ENCODE measurements around the gene RAB36.
"Not testable (repeated sequence)": the region's sequence is repeated elsewhere in the genome, so short reads cannot be mapped to it uniquely, and the experiment has no call there.

Gene RAB36

DNA sequence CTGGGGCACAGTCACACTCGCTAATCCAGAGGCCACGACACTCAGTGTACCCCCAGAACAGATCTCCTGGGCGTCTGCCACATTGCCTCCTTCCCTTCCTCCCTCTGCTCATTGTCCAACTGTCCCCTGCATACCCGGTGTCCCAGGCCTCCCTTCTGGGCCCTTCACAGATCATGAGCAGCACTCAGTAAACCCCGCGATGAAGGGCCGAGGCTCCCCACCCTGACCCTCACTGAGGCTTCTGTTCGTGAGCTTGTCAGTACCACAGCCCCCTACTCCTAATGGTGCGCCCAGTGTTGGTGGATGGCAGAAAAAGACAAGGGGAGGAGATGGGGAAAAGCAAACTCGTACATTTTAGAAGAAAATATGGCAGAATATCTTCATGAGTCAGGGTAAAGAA is 16.1 kb upstream of the RAB36 start:
- TF ChIP-seq GATA1 (IDR thresholded peaks at IDR 0.05; ENCODE audit: low read depth, low read length): no peak
- no peak for TF ChIP-seq POLR2A (IDR thresholded peaks at IDR 0.05; ENCODE audit: low read length)
- DNase-seq: no peak

DNA sequence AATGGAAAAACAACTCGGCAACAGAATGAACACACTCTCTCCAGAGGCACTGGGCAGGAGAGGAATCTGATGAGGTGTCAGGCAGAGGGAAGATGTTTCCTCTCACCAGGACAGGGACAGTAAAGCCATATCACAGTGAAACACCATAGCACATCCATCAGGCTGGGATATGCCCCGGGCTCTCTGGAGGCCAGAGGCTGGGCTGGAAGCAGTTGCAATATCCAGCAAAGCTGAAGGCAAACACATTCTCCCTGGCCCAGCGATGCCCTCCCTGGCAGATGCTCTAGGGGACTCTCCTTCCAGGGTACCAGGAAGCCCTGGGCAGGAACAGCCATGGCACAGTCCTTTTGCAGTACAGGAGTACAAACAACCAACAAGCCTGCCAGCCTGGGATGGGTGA is 14.6 kb upstream of the RAB36 start:
- DNase-seq: no peak
- no peak for TF ChIP-seq POLR2A (IDR thresholded peaks at IDR 0.05; ENCODE audit: low read length)

DNA sequence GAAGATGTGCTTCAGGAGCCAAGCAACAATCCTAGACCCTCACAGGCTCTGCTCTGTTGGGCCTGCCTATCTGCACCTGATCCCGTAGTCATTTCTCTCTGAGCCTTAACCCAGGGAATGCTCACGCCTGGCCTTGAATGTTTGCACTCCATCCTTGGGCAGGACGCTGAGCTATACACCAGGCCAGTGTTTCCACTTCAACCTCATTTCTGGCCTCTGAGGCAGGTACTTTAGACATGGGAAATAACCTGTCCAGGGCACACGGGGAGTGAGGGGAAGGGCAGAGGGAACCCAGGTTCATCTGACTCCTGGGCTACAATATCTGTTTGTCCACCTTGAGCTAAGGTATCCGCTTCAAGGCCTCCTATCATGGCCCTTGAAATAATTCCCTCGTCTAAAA is 13.3 kb upstream of the RAB36 start:
- no peak for DNase-seq
- TF ChIP-seq GATA1 (IDR thresholded peaks at IDR 0.05; ENCODE audit: low read depth, low read length): no peak
- TF ChIP-seq POLR2A (IDR thresholded peaks at IDR 0.05; ENCODE audit: low read length): no peak

DNA sequence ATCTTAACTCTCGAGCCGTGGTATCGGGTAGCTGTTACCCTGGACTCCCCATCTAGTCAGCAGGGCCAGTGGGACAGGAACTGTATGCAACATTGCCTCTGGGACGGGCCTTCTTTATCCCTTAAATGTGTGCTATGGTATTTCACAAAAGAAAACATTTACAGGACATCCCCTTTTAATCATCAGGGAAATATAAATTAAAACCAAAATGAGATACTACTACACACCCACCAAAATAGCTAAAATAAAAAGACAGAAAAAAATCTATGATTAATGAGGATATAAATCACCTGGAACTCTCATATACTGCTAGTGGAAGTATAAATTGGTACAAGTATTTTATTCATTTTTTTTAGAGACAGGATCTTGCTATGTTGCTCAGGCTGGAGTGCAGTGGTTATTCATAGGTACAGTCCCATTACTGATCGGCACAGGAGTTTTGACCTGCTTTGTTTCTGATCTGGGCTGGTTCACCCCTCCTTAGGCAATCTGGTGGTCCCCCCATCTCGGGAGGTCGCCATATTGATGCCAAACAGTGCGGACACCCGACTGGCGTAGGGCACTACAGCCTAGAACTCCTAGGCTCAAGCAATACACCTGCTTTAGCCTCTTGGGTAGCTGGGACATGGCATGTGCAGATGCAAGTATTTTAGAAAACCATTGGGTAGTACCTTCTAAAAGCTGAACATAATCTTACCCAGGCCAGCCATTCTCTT is 12.7 kb upstream of the RAB36 start:
- no peak for DNase-seq
- no peak for TF ChIP-seq POLR2A (IDR thresholded peaks at IDR 0.05; ENCODE audit: low read length)
- no peak for TF ChIP-seq GATA1 (IDR thresholded peaks at IDR 0.05; ENCODE audit: low read depth, low read length)

DNA sequence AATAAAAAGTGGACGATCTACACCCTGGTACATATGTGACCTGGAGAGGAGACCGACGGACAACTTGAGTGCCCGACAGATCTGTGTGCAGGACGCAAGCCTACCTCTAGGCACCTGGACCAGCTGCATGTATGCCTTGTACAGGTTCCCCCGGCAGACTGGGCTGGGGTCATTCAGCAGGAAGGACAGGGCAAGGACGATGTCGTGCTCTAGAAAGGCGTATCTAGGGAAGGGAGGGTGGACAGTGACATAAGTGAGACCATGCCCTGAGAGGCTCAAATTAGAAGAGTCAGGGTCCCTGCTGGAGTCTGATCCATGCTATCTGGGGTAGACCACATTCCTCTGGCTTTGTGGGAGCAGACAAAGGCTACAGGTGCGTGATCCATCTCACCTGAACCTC is 11.4 kb upstream of the RAB36 start:
- no peak for DNase-seq
- TF ChIP-seq POLR2A (IDR thresholded peaks at IDR 0.05; ENCODE audit: low read length) (no peak), GATA1 (IDR thresholded peaks at IDR 0.05; ENCODE audit: low read depth, low read length) (no peak)

DNA sequence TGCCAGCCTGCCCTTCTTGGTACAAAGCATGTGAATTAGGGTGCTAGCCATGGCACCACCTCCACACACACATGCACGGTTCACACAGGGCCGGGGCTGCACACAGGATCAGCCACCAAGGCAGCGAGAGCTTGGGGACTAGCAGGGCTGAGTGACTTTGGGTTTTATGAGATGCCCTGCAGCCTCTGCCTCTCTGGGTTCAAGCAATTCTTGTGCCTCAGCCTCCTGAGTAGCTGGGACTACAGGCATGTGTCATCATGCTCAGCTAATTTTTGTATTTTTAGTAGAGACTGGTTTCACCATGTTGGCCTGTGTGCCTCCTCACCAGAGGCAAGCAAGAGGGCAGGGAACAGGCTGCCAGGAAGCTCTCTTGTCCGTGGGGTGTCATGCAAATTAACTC is 8.3 kb upstream of the RAB36 start:
- not testable (repeated sequence) for DNase-seq

DNA sequence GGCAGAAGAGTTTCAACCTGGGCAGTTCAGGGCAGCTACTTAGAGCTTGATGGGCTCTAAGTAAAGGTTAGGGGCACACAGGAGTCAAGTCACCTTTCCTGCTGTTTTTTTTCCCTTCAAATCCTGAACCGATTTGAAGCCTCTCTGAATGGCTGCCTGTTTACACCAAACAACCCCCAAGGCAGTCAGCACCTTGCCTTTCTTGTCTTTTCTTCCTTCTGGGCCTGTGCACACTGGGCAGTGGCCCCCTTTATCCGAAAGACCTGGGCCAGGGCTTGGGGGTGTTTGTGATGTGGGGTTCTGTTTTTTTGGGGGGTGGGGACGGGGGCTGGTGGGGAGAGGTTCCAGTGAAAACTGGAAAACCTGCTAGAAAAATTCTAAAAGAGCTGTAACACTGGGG is 7.8 kb upstream of the RAB36 start:
- TF ChIP-seq POLR2A (IDR thresholded peaks at IDR 0.05; ENCODE audit: low read length): no peak
- TF ChIP-seq GATA1 (IDR thresholded peaks at IDR 0.05; ENCODE audit: low read depth, low read length): no peak
- no peak for DNase-seq

DNA sequence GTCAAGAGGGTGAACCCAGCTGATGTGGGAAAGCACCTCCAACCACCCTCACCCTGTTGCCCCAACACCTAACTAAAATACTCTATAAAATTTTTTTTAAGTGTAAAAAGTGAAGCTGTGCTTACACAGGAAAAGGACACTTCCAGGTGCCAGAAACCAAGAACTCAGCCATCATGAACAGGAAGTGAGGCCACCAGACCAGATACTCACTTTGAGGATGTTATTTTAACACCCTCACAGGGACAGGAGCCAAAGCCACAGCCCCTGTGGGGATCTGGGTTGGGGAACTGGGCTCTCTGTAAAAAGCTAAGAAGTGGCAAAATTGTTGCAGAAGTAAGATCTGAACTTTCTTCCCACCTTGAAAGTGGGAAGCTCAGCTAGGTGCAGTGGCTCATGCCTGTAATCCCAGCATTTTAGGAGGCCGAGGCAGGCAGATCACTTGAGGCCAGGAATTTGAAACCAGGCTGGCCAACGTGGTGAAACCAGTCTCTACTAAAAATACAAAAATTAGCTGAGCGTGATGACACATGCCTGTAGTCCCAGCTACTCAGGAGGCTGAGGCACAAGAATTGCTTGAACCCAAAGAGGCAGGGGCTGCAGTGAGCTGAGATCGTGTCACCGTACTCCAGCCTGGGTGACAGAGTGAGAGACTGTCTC is 7.2 kb upstream of the RAB36 start:
- DNase-seq: no peak
- TF ChIP-seq POLR2A (IDR thresholded peaks at IDR 0.05; ENCODE audit: low read length) (no peak), GATA1 (IDR thresholded peaks at IDR 0.05; ENCODE audit: low read depth, low read length) (no peak)

DNA sequence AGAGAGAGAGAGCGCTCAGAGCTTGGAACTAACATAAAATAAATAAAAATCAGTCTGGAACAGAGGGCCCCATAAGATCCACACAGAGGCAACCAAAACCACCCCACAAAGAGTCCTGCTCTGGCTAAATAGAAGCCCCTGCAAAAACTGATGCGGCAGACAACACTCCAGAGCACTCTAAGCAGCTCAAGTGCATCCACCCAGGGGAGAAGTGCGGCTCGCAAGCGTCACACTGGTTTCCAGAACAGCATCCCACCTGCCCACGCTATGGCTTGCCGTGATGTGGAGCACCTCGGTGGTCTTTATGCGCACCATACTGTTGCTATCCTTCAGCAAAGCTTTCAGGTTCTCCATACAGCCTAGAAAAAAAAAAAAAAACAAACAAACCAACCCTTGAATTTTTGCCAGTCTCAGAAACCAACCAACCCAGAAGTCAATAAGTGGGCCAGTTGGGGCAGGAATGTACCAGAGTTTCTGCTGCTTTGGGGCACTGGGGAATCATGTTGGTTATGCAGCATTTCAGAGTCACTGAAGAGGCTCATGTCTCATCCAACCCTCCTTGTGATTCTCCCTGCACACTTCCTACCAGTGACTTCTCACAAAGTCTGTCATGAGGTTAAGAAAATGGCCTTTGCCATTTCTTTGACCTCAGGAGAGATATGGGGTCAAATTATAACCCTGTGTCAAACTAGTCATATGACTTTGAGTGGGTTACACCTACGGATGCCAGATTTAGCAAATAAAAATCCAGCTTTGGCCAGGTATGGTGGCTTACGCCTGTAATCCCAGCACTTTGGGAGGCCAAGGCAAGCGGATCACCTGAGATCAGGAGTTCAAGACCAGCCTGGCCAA is 6.5 kb upstream of the RAB36 start:
- TF ChIP-seq GATA1 (IDR thresholded peaks at IDR 0.05; ENCODE audit: low read depth, low read length) (no peak), POLR2A (IDR thresholded peaks at IDR 0.05; ENCODE audit: low read length) (no peak)
- DNase-seq: no peak

DNA sequence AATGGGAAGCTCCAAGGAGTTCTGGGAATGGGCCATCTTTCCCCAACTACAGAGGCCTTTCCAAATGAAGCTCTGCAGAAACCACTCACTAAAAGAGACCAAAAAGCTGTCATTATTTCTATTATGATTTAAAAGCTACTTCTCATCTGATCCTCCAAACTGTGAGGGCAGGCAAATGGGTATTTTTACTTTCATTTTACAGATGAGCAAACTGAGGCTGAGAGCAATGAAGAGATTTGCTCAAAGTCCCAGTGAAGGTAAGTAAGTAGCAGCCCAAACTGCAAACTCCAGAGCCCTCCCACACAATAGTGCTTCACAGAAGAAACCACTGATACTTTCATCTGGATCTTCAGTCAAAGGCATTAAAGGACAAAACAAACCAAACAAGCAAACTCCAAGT is 4.9 kb upstream of the RAB36 start:
- TF ChIP-seq POLR2A (IDR thresholded peaks at IDR 0.05; ENCODE audit: low read length): no peak
- TF ChIP-seq GATA1 (IDR thresholded peaks at IDR 0.05; ENCODE audit: low read depth, low read length): no peak
- no peak for DNase-seq

DNA sequence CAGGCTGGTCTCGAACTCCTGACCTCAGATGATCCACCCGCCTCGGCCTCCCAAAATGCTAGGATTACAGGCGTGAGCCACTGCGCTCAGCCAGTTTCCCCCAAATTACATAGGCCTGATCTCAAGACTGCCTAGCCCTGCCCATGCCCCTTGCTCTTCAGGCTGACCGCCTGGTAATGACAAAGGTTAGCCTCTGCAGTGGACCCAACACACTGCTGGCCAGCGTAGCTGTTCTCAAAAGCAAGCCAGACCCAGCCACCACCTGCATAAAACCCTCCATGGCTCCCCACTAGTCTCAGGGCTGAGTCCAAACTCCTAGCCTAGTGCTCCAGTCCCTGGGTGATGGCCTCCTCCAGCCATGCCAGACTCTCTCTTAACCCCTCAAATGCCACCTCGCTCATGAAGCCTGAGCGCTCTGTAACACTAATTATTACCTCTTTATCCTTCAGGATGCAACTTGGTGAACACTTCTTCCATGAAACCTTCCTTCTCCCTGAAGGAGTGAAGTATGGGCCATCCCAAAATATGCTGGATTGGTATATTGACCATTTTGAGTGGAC is 2.7 kb upstream of the RAB36 start:
- no peak for DNase-seq
- TF ChIP-seq GATA1 (IDR thresholded peaks at IDR 0.05; ENCODE audit: low read depth, low read length): no peak
- TF ChIP-seq POLR2A (IDR thresholded peaks at IDR 0.05; ENCODE audit: low read length): no peak

DNA sequence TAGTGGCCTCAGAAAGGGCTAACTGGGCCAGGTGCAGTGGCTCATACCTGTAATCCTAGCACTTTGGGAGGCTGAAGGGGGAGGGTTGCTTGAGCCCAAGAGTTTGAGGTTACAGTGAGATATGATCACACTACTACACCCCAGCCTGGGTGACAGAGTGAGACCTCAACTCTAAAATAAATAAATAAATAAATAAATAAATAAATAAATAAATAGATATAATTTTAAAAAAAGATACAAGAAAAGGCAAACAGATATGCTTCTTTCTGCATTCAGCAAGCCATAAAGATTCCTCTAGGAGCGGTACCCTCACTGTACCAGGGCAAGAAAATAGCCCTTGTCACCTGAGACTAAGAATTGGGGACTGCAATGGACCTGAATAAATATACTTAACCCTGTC is 2.2 kb upstream of the RAB36 start:
- TF ChIP-seq GATA1 (IDR thresholded peaks at IDR 0.05; ENCODE audit: low read depth, low read length) (no peak), POLR2A (IDR thresholded peaks at IDR 0.05; ENCODE audit: low read length) (no peak)
- DNase-seq: no peak

DNA sequence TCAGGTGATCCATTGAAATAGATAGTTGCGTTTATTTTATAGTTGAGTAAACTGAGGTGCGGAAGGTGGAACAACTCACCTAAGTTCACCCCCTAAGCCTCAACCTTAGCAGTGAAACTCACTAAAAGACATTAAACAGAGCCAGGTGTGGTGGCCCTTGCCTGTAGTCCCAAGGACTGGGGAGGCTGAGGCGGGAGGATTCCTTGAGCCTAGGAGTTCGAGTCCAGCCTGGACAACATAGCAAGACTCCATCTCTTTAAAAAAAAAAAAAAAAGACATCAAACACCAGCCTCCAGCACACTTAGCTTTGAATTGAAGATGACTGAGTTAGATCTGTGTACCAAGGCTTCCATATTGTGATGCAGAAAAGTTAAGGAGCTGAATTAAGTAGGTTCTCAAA is 845 bp upstream of the RAB36 start:
- TF ChIP-seq POLR2A (IDR thresholded peaks at IDR 0.05; ENCODE audit: low read length) (no peak), GATA1 (IDR thresholded peaks at IDR 0.05; ENCODE audit: low read depth, low read length) (no peak)
- no peak for DNase-seq

DNA sequence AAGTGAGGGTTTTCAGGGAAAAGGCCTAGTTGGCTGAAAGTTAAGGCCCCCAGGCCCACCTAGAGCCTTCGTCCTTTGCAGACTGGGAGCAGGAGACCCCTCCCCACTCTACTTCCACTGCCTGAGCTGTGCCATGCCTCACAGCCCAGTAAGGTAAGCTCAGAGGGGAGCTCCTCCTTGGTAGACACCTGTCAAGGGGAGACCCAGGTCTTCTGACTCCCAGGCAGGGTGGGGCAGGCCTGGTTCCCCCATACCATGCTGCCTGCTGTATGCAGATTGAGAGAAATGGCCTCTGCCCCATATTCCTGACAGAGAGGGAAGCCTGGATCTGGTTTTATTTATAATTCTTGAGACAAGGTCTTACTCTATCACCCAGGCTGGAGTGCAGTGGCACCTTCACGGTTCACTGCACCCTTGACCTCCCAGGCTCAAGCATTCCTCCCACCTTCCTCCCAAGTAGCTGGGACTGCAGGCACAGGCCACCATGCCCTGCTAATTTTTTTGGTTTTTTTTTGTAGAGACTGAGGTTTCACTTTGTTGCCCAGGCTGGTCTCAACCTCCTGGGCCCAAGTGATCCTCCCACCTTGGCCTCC is 697 bp downstream of the RAB36 start:
- TF ChIP-seq GATA1 (IDR thresholded peaks at IDR 0.05; ENCODE audit: low read depth, low read length): no peak
- no peak for TF ChIP-seq POLR2A (IDR thresholded peaks at IDR 0.05; ENCODE audit: low read length)
- DNase-seq: no peak

All from erythroblast (primary cell).